ENCODE results near the gene FRMD4B.
"Not testable (repeated sequence)": the region's sequence is repeated elsewhere in the genome, so short reads cannot be mapped to it uniquely, and the experiment has no call there.

FRMD4B gene

DNA sequence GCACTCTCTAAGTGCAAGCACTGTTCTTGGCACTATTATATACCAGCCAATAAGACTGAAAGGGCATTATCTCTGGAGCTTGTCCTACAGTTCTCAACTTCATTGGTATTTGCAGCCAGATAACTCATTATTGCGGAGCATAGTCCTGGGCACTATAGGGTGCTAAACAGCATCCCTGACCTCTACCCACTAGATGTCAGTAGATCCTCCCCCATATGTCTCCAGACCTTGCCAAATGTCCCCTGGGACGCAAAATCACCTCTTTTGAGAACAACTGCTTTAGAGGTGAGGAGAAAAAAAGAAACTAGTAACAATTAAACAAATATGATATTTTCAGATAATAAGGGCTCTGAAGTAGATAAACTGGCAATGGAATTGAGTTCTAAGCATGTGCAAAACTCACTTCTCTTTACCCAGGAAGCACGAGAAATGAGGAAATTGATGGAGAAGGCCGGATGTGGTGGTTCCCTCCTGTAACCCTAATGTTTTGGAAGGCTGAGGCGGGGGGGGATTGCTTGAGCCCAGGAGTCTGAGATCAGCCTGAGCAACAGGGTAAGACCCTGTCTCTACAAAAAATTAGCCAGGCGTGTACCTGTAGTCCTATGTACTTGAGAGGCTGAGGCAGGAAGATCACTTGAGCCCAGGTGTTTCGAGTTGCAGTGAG, 61.4 kb downstream of the FRMD4B start:
- in situ Hi-C loops (cut with MboI; ENCODE audit: low sequenced_read_pairs, unreplicated experiment), result loop anchor here (10.0 to 25.0 kb wide), 2 partner anchors 100 to 338 kb away; no protein-coding TSS in a partner anchor
- TF ChIP-seq, protein P1, sequence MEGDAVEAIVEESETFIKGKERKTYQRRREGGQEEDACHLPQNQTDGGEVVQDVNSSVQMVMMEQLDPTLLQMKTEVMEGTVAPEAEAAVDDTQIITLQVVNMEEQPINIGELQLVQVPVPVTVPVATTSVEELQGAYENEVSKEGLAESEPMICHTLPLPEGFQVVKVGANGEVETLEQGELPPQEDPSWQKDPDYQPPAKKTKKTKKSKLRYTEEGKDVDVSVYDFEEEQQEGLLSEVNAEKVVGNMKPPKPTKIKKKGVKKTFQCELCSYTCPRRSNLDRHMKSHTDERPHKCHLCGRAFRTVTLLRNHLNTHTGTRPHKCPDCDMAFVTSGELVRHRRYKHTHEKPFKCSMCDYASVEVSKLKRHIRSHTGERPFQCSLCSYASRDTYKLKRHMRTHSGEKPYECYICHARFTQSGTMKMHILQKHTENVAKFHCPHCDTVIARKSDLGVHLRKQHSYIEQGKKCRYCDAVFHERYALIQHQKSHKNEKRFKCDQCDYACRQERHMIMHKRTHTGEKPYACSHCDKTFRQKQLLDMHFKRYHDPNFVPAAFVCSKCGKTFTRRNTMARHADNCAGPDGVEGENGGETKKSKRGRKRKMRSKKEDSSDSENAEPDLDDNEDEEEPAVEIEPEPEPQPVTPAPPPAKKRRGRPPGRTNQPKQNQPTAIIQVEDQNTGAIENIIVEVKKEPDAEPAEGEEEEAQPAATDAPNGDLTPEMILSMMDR (IDR thresholded peaks at IDR 0.05; ENCODE audit: borderline replicate concordance, control extremely low read depth, extremely low read depth, insufficient read depth, missing control alignments), result peak; percentile 40
- DNase-seq (ENCODE audit: low spot score), result no peak

DNA sequence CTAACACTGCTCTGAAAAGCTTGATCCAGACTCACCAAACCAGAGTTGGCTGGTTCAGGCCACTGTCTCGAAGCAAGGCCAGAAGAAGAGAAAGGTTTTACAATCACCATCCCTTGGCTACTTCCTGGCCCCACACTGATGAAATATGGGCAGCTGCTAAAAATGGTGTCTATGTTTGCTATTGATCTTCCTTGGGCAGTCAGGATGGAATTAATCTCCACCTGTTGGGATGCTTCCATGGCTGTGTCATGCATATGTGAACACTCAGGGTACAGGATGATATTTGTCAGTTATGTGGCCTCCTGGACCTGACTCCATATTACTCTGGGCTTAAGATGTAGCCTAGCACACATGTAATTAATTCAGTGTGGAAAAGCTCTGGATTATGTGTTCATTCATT, 61.9 kb downstream of the FRMD4B start:
- in situ Hi-C loops (cut with MboI; ENCODE audit: low sequenced_read_pairs, unreplicated experiment), result loop anchor here (10.0 to 25.0 kb wide), 2 partner anchors 101 to 338 kb away; no protein-coding TSS in a partner anchor
- TF ChIP-seq, protein P1 (IDR thresholded peaks at IDR 0.05; ENCODE audit: borderline replicate concordance, control extremely low read depth, extremely low read depth, insufficient read depth, missing control alignments), result no peak
- no peak for DNase-seq (ENCODE audit: low spot score)

DNA sequence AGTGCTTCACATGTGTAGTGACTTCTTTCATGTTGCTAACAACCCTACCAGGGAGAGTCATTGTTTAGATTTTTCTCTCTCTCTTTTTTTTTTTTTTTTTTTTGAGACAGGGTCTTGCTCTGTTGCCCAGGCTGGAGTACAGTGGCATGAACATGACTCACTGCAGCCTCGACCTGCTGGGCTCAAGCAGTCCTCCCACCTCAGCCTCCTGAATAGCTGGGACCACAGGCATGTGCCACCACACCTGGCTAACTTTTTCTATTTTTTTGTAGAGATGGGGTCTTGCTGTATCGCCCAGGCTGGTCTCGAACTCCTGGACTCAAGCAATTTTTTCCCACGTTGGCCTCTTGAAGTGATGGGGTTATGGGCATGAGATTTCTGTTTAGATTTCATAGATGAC, 63.4 kb downstream of the FRMD4B start:
- DNase-seq (ENCODE audit: low spot score), result not testable (repeated sequence)
- in situ Hi-C loops (cut with MboI; ENCODE audit: low sequenced_read_pairs, unreplicated experiment), result loop anchor here (10.0 to 25.0 kb wide), 2 partner anchors 102 to 340 kb away; no protein-coding TSS in a partner anchor

DNA sequence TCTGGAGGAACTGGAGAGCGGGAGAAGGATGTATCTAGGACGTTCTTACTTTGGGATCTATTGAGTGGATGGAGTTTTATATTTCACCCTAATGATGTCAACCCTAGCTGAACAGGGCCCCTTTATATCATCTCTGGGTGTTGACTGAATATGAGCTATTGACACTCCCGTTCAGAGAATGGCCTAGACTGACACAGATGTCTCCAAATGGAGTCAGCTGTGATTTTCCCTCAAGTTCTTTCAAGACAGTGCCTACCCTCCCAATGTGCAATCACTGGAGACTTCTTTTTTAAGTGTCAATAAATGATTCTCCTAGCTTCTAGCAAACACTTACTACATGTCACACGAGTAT, 63.8 kb downstream of the FRMD4B start:
- in situ Hi-C loops (cut with MboI; ENCODE audit: low sequenced_read_pairs, unreplicated experiment), result loop anchor here (10.0 to 25.0 kb wide), 2 partner anchors 103 to 340 kb away; no protein-coding TSS in a partner anchor
- TF ChIP-seq, protein P1 (IDR thresholded peaks at IDR 0.05; ENCODE audit: borderline replicate concordance, control extremely low read depth, extremely low read depth, insufficient read depth, missing control alignments), result no peak
- no peak for DNase-seq (ENCODE audit: low spot score)

DNA sequence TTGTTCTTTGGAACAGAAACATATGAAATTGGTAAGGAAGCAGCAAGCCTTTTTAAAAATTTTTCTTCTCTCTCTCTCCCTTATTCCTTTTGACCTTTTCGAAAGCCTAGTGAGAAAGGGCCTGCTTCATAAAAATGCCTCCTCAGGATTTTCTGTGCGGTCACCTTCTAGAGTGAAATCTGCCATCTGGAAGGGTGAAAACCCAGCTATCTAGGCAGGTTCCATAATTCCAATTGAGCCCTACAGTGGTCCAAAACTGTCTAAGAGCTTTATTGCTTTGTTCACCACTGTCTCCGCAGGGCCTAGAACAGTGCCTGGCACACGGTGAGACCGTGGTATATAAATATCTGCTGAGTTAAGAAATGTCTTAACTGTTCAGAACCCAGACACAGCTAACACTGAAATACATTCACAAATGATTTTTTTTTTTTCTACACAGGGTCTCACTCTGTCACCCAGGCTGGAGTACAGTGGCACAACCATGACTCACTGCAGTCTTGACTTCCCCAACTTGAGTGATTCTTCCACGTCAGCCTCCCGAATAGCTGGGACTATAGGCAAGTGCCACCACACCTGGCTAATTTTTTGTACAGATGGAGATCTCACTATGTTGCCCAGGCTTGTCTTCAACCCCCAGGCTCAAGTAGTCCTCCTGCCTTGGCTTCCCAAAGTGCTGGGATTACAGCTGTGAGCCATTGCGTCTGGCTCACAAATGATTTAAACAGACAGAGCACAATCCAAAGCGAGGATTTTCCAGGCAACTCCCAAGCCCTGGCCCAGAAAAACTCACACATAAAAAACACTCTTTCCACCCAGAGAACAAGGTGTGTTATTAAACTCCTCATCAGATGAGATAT, 64.4 kb downstream of the FRMD4B start:
- TF ChIP-seq, protein P1 (IDR thresholded peaks at IDR 0.05; ENCODE audit: borderline replicate concordance, control extremely low read depth, extremely low read depth, insufficient read depth, missing control alignments), result no peak
- in situ Hi-C loops (cut with MboI; ENCODE audit: low sequenced_read_pairs, unreplicated experiment), result loop anchor here (10.0 to 25.0 kb wide), 2 partner anchors 103 to 341 kb away; no protein-coding TSS in a partner anchor
- no peak for DNase-seq (ENCODE audit: low spot score)

DNA sequence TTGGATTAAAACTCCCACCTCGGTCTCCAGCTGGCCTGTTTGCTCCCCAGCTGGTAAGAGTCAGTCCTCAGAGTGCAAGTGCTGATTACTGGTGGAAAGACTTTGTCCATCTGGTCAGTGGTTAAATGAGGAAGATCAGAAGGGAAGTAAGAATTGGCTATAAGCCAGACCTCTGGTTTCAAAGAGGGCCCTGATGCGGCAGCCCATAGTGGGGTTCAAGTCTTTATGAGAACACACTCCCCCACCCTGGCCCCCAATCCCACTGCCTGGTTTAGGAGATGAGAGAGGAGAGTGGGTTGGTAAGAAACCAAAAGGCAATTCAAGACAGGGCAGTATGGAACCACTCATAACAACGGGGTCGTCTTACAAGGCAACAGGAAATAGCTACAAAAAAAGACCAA, 65.0 kb downstream of the FRMD4B start:
- DNase-seq (ENCODE audit: low spot score), result peak; percentile 41
- in situ Hi-C loops (cut with MboI; ENCODE audit: low sequenced_read_pairs, unreplicated experiment), result loop anchor here (10.0 to 25.0 kb wide), 2 partner anchors 104 to 341 kb away; no protein-coding TSS in a partner anchor
- TF ChIP-seq, protein P1 (IDR thresholded peaks at IDR 0.05; ENCODE audit: borderline replicate concordance, control extremely low read depth, extremely low read depth, insufficient read depth, missing control alignments), result no peak
